KMS-11 (cell line): ENCODE data around the gene TSPEAR.
"Not testable (repeated sequence)": the region's sequence is repeated elsewhere in the genome, so short reads cannot be mapped to it uniquely, and the experiment has no call there.

Experiments used
- H2AFZ ChIP-seq: fragments of 200-600 bp; sonication (generic); 2 replicates; pipeline ENCODE4 v1.6.1; 2016; ENCODE audit warnings: antibody characterized with exemption, mixed run types, low read depth
- H3K27ac ChIP-seq: fragments of 200-600 bp; sonication (generic); 2 replicates; pipeline ENCODE4 v1.6.1; 2016; ENCODE audit warnings: mild to moderate bottlenecking, mixed run types
- H3K27me3 ChIP-seq: fragments of 200-600 bp; sonication (generic); 2 replicates; pipeline ENCODE4 v1.6.1; 2017; ENCODE audit warnings: mild to moderate bottlenecking, low read depth, mixed run types, moderate library complexity; ENCODE audit not compliant: insufficient read depth
- H3K36me3 ChIP-seq: fragments of 200-600 bp; sonication (generic); 2 replicates; pipeline ENCODE4 v1.6.1; 2017; ENCODE audit warnings: mild to moderate bottlenecking, mixed run types; ENCODE audit not compliant: insufficient read depth
- H3K4me1 ChIP-seq: fragments of 200-600 bp; sonication (generic); 2 replicates; pipeline ENCODE4 v1.6.1; 2016; ENCODE audit warnings: mild to moderate bottlenecking, low read depth, mixed run types; ENCODE audit not compliant: poor library complexity, severe bottlenecking
- H3K4me2 ChIP-seq: fragments of 200-600 bp; sonication (generic); 2 replicates; pipeline ENCODE4 v1.7.0; 2016; ENCODE audit warnings: mild to moderate bottlenecking, mixed run types
- H3K4me3 ChIP-seq: fragments of 200-600 bp; sonication (generic); IDR thresholded peaks from 2 replicates; pipeline ENCODE4 v1.6.1; 2017; ENCODE audit warnings: low read depth, low read length, mixed read lengths; ENCODE audit not compliant: insufficient read depth
- H3K79me2 ChIP-seq: fragments of 200-600 bp; sonication (generic); 2 replicates; pipeline ENCODE4 v1.6.1; 2016; ENCODE audit warnings: low read depth, mixed run types; ENCODE audit not compliant: insufficient read depth
- H3K9ac ChIP-seq: fragments of 200-600 bp; sonication (generic); 2 replicates; pipeline ENCODE4 v1.6.1; 2016; ENCODE audit warnings: mild to moderate bottlenecking, mixed run types
- H4K20me1 ChIP-seq: fragments of 200-600 bp; sonication (generic); 2 replicates; pipeline ENCODE4 v1.6.1; 2016; ENCODE audit warnings: mild to moderate bottlenecking, mixed run types; ENCODE audit not compliant: insufficient read depth
- TF ChIP-seq, protein P1 (sequence below): fragments of 200-600 bp; sonication (generic); conservative IDR thresholded peaks from 2 replicates; pipeline ENCODE4 v1.6.1; 2017; ENCODE audit warnings: low read depth, mild to moderate bottlenecking, antibody characterized with exemption, low read length, moderate library complexity, mixed read lengths

The TSPEAR gene

GRCh38 chr21:44628707-44629391, 82.5 kb downstream of the TSPEAR start:
- Histone ChIP-seq H3K27me3 (peaks cover 10% of the 10 kb centered on the region), H3K79me2 (no peaks in the 10 kb centered on the region), H2AFZ (no peak overlapping the region), H3K9ac (no peak overlapping the region), H3K4me2 (no peak overlapping the region), H3K27ac (no peak overlapping the region), H3K4me1 (no peaks in the 10 kb centered on the region), H3K36me3 (no peaks in the 10 kb centered on the region), H3K4me3 (no peak overlapping the region), H4K20me1 (no peaks in the 10 kb centered on the region)
- TF ChIP-seq, protein P1, sequence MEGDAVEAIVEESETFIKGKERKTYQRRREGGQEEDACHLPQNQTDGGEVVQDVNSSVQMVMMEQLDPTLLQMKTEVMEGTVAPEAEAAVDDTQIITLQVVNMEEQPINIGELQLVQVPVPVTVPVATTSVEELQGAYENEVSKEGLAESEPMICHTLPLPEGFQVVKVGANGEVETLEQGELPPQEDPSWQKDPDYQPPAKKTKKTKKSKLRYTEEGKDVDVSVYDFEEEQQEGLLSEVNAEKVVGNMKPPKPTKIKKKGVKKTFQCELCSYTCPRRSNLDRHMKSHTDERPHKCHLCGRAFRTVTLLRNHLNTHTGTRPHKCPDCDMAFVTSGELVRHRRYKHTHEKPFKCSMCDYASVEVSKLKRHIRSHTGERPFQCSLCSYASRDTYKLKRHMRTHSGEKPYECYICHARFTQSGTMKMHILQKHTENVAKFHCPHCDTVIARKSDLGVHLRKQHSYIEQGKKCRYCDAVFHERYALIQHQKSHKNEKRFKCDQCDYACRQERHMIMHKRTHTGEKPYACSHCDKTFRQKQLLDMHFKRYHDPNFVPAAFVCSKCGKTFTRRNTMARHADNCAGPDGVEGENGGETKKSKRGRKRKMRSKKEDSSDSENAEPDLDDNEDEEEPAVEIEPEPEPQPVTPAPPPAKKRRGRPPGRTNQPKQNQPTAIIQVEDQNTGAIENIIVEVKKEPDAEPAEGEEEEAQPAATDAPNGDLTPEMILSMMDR: no peak

- H2AFZ ChIP-seq, H3K4me1 ChIP-seq, H3K27me3 ChIP-seq, H3K4me2 ChIP-seq, H3K4me3 ChIP-seq, H3K36me3 ChIP-seq, H3K27ac ChIP-seq, H3K9ac ChIP-seq, H3K79me2 ChIP-seq, H4K20me1 ChIP-seq: not testable (repeated sequence)
These were observed 83.5 kb downstream of the TSPEAR start for GRCh38 chr21:44627831-44628233.

GRCh38 chr21:44627181-44627822, 84.1 kb downstream of the TSPEAR start:
- H3K4me2 ChIP-seq, H3K4me3 ChIP-seq, H3K27ac ChIP-seq, H3K27me3 ChIP-seq, H4K20me1 ChIP-seq, H3K36me3 ChIP-seq, H3K9ac ChIP-seq, H2AFZ ChIP-seq, H3K79me2 ChIP-seq, H3K4me1 ChIP-seq: not testable (repeated sequence)

GRCh38 chr21:44626673-44627143, 84.7 kb downstream of the TSPEAR start, which contains the start of gene KRTAP10-9:
Gene KRTAP10-9 (plus strand): TSS chr21:44627093. CDS start chr21:44627172, 79 bp downstream.
- H3K4me2 ChIP-seq: no peak within 1 kb of the TSS
- no peaks in the 10 kb centered on the region for H3K36me3 ChIP-seq
- H3K79me2 ChIP-seq: no peaks in the 10 kb centered on the region
- TF ChIP-seq, protein P1: no peak
- H3K4me1 ChIP-seq: no peaks in the 10 kb centered on the region
- H3K27ac ChIP-seq: no peak within 1 kb of the TSS
- H3K4me3 ChIP-seq: no peak within 1 kb of the TSS
- no peak within 1 kb of the TSS for H3K9ac ChIP-seq
- H2AFZ ChIP-seq: no peak within 1 kb of the TSS
- no peaks in the 10 kb centered on the region for H4K20me1 ChIP-seq
- peaks cover 12% of the 10 kb centered on the region for H3K27me3 ChIP-seq

GRCh38 chr21:44626262-44626661, 85.1 kb downstream of the TSPEAR start:
- no peak overlapping the region for H2AFZ ChIP-seq
- H3K27ac ChIP-seq: no peak overlapping the region
- no peak overlapping the region for H3K9ac ChIP-seq
- no peak overlapping the region for H3K4me2 ChIP-seq
- H3K36me3 ChIP-seq: no peaks in the 10 kb centered on the region
- H3K4me1 ChIP-seq: no peaks in the 10 kb centered on the region
- H4K20me1 ChIP-seq: no peaks in the 10 kb centered on the region
- no peak overlapping the region for H3K4me3 ChIP-seq
- H3K27me3 ChIP-seq: peaks cover 14% of the 10 kb centered on the region
- TF ChIP-seq, protein P1: no peak
- no peaks in the 10 kb centered on the region for H3K79me2 ChIP-seq
